Mesothelial cell of epicardium (in vitro differentiated cells): ENCODE measurements around the gene CCDC40. TPM values are rescaled to one million over a fixed set of nuclear protein-coding genes. Genes with fewer than 3 reads are reported as not detected.

ENCODE experiments used
- DNase-seq, 2 experiments: peaks; one replicate each; pipeline ENCODE4 v3.0.0; 2021; ENCODE audit warnings: low spot score in 2 of 2; ENCODE audit not compliant: unreplicated experiment in 2 of 2
- H3K27ac Mint-ChIP-seq: 2 replicates; pipeline ENCODE4 v1.8.0; 2021; ENCODE audit warnings: mixed read lengths
- H3K27me3 Mint-ChIP-seq: 2 replicates; pipeline ENCODE4 v1.8.0; 2021; ENCODE audit warnings: low read depth, mixed read lengths
- H3K36me3 Mint-ChIP-seq: 2 replicates; pipeline ENCODE4 v1.8.0; 2021; ENCODE audit warnings: mixed read lengths
- H3K4me1 Mint-ChIP-seq: 2 replicates; pipeline ENCODE4 v1.8.0; 2021; ENCODE audit warnings: mixed read lengths
- H3K4me3 Mint-ChIP-seq: 2 replicates; pipeline ENCODE4 v1.8.0; 2021; ENCODE audit warnings: mild to moderate bottlenecking, moderate library complexity, mixed read lengths
- H3K9me3 Mint-ChIP-seq: 2 replicates; pipeline ENCODE4 v1.8.0; 2021; ENCODE audit warnings: mixed read lengths
- total RNA-seq: library from RNA; stranded (reverse); gene quantifications from 3 replicates; pipeline ENCODE4 v1.2.1, GENCODE V29; 2021
- TF ChIP-seq, protein P1 (sequence below): fragments of 200-600 bp; sonication (generic); IDR thresholded peaks from one replicate; pipeline ENCODE4 v1.5.0; 2021; ENCODE audit warnings: antibody characterized with exemption; ENCODE audit not compliant: unreplicated experiment

Gene CCDC40
- total RNA-seq, 1 donor from 2014 or later, result 23.5 TPM

DNA sequence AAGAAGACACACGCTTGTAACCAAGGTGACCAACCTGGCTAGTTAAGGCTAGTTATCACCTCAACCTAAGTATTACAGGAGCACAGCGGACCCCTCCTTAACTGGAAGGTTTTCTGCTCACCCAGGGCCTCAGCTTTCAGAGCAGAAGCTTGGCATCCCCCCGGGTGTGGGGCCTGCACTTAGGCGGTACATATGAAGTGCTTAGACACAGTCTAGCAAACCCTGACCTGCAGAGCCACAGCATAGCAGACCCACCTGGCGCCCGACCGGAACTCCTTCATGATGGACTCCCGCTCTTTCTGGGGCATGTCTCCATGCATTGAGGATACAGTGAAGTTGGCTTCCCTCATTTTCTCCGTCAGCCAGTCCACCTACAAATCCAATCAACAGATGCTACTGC is 100.7 kb downstream of the CCDC40 start:
- Mint-ChIP-seq H3K36me3 (peaks cover 54% of the 10 kb centered on the region), H3K4me3 (no peak overlapping the region)

DNA sequence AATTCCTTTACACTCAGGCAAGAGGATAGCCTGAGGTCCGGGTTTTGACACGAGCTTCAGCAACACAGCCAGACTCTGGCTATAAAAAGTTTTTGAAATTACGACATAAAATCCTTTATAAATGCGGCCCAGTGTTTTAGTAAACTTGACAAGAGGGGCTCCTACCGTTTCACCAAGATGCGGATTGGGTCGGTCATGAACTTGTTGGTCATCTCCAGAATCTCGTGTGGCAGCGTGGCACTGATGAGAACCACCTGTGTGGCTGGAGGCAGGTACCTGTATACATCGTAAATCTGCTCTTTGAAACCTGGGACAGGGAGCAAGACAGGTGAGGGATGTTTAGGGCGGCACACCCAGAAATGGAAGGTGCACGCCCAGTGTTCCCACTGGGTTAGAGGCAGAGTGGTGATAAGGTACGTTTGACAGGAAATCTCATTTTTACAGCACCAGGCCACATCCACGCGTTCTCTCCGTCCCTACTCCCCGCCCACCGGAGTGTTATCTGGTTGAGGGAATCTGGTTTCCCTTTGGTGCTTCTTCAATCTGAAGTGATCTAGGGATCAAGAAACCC is 102.5 kb downstream of the CCDC40 start:
- TF ChIP-seq, protein P1, sequence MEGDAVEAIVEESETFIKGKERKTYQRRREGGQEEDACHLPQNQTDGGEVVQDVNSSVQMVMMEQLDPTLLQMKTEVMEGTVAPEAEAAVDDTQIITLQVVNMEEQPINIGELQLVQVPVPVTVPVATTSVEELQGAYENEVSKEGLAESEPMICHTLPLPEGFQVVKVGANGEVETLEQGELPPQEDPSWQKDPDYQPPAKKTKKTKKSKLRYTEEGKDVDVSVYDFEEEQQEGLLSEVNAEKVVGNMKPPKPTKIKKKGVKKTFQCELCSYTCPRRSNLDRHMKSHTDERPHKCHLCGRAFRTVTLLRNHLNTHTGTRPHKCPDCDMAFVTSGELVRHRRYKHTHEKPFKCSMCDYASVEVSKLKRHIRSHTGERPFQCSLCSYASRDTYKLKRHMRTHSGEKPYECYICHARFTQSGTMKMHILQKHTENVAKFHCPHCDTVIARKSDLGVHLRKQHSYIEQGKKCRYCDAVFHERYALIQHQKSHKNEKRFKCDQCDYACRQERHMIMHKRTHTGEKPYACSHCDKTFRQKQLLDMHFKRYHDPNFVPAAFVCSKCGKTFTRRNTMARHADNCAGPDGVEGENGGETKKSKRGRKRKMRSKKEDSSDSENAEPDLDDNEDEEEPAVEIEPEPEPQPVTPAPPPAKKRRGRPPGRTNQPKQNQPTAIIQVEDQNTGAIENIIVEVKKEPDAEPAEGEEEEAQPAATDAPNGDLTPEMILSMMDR, result no peak
- no peaks in the 10 kb centered on the region for H3K27me3 Mint-ChIP-seq
- no peak for DNase-seq
- H3K9me3 Mint-ChIP-seq, result no peaks in the 10 kb centered on the region
- H3K36me3 Mint-ChIP-seq, result peaks cover 48% of the 10 kb centered on the region
- no peak overlapping the region for H3K4me3 Mint-ChIP-seq
- no peak overlapping the region for H3K27ac Mint-ChIP-seq
- H3K4me1 Mint-ChIP-seq, result no peaks in the 10 kb centered on the region

More for the DNA sequence above, 100.7 kb downstream of the CCDC40 start:
- TF ChIP-seq, protein P1, result no peak
- DNase-seq, result no peak
- no peak overlapping the region for H3K27ac Mint-ChIP-seq
- no peaks in the 10 kb centered on the region for H3K9me3 Mint-ChIP-seq
- no peaks in the 10 kb centered on the region for H3K27me3 Mint-ChIP-seq
- H3K4me1 Mint-ChIP-seq, result no peaks in the 10 kb centered on the region

DNA sequence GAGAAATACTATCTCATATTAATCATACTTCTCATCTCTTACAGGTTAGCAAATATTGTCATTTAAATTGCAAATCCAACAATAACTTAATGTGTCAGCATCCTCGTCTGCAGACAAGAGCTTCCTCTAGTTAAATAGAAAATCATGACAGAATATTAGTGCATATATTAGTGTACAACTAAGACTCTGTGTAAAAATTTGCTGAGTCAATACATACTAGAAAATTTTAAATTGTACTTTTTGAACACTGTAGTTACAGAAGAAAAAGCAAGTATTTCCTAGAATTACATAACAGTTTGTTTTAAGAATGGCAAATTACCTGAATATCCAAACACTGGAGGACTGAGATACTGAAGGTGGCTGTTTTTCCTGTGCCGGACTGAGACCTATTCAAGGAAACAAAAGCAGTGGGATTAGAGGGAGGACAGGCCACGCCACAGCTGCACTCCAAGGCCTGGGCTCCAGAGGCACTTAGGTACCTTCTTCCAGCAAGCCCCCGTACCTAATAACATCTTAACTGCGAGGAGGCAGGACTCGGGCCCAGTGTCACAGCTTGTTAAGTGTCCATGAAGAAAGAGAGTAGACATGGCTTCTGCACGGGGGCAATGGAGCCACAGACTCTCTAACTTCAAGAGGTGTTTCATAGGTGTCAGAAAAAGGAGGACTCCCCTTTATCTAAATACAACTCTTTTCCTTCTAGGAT is 105.2 kb downstream of the CCDC40 start:
- no peak overlapping the region for H3K4me3 Mint-ChIP-seq

DNA sequence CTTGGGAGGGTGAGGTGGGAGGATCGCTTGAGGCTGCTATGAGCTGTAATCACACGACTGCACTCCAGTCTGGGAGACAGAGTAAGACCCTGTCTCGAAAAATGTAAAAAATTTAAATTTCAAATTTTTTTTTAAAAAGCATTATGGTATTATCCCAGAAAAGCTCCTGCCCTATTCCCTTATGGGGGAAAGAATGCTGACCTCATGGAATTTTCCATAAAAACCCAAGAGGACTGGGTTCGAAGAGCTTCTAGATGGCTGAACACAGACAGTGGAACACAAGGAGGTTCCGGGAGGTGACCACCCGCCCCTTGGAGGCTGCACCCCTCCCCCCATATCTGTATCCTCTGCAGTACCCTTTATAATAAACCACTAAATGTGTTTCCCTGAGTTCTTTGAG is 106.5 kb downstream of the CCDC40 start:
- no peak for DNase-seq
- H3K27ac Mint-ChIP-seq, result no peak overlapping the region
- H3K36me3 Mint-ChIP-seq, result peaks cover 29% of the 10 kb centered on the region
- TF ChIP-seq, protein P1, result no peak
- no peak overlapping the region for H3K4me3 Mint-ChIP-seq
- H3K9me3 Mint-ChIP-seq, result no peaks in the 10 kb centered on the region
- no peaks in the 10 kb centered on the region for H3K27me3 Mint-ChIP-seq
- peaks cover 18% of the 10 kb centered on the region for H3K4me1 Mint-ChIP-seq

More for the DNA sequence above, 105.2 kb downstream of the CCDC40 start:
- Mint-ChIP-seq H3K27ac (no peak overlapping the region), H3K9me3 (no peaks in the 10 kb centered on the region), H3K27me3 (no peaks in the 10 kb centered on the region), H3K4me1 (peaks cover 17% of the 10 kb centered on the region), H3K36me3 (peaks cover 42% of the 10 kb centered on the region)
- no peak for DNase-seq
- TF ChIP-seq, protein P1, result no peak

DNA sequence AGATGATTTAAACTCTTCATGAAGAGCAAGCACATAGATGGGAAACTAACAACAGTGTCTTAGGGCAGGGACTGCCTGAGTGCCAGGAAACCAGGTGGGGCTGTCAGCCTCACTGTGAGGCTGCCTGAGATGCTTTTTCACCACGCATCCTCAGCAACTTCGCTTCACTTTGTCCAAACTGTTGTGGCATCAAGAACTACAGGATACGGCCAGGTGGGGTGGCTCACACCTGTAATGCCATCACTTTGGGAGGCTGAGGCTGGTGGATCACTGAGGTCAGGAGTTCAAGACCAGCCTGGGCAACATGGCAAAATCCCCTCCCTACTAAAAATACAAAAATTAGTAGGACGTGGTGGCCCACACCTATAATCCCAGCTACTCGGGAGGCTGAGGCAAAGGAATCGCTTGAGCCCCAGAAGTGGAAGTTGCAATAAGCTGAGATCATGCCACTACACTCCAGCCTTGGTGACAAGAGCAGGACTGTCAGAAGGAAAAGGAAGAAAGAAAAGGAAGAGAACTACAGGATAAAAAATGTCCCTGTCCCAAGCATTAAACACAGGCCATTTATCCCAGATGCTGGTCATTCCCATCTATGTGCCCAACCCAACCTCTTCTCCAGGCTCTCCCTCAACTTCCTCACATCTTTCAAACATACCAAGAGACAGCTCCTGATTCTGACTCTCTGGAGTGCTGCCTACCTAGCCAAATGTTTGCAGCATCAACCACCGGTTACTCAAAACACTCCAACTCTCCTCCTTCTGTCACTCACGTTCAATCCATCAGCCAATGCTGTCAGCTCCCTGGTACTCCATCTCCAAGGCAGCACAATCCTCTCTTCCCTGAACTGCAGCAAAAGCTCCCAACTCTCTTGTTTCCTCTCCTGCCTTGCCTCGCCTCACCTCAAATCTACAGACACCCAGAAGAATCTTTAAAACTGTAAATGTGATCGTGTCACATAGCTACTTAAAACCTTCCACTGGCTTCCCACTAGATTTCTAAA is 108.9 kb downstream of the CCDC40 start:
- peak overlapping the region; percentile 32 for H3K27ac Mint-ChIP-seq
- H3K4me1 Mint-ChIP-seq, result peaks cover 24% of the 10 kb centered on the region
- TF ChIP-seq, protein P1, result no peak
- peaks cover 13% of the 10 kb centered on the region for H3K36me3 Mint-ChIP-seq
- DNase-seq, result no peak
- no peaks in the 10 kb centered on the region for H3K27me3 Mint-ChIP-seq
- peak overlapping the region; percentile 95 for H3K4me3 Mint-ChIP-seq
- H3K9me3 Mint-ChIP-seq, result no peaks in the 10 kb centered on the region
